K562 (cell line): ENCODE data around the gene MYBPC3. TPM values are rescaled to one million over a fixed set of nuclear protein-coding genes. Genes with fewer than 3 reads are reported as not detected.
A peak's percentile ranks its signal among the peaks of the same experiment; 100 is the strongest.

Source experiments
- ARHGAP35 ChIP-seq: fragments of 450-650 bp; IDR thresholded peaks from 2 replicates; pipeline ENCODE4 v1.6.1; 2018; ENCODE audit not compliant: partially characterized antibody
- CBX1 ChIP-seq: sonication (generic); IDR thresholded peaks from 2 replicates; pipeline ENCODE4 v1.6.1; 2016; ENCODE audit warnings: antibody characterized with exemption, low read depth, mild to moderate bottlenecking
- CBX8 ChIP-seq: fragments of 200-600 bp; sonication (generic); IDR thresholded peaks from 2 replicates; pipeline ENCODE4 v1.6.1; 2012; ENCODE audit warnings: borderline replicate concordance, mixed run types, low read depth, mild to moderate bottlenecking, moderate library complexity, mixed read lengths, low read length, control low read depth, inconsistent platforms; ENCODE audit not compliant: poor library complexity, severe bottlenecking; ENCODE audit errors: extremely low read depth
- CHD1 ChIP-seq: fragments of 200-600 bp; sonication (generic); IDR thresholded peaks from one replicate; pipeline ENCODE4 v1.6.1; 2012; ENCODE audit warnings: mild to moderate bottlenecking, moderate library complexity, low read length, inconsistent platforms
- CUX1 ChIP-seq: fragments of 200-800 bp; sonication (Bioruptor generic); IDR thresholded peaks from 2 replicates; pipeline ENCODE4 v1.6.1; 2016; ENCODE audit warnings: missing genetic modification characterization, missing compliant biosample characterization
- ETV5 ChIP-seq: sonication (generic); formaldehyde crosslinking; IDR thresholded peaks from 2 replicates; pipeline ENCODE4 v1.4.0; 2020; ENCODE audit warnings: low read depth, mild to moderate bottlenecking, missing genetic modification reagents
- KDM1A ChIP-seq, 2 experiments: fragments of 450-650 bp; IDR thresholded peaks; 2 replicates each; pipeline ENCODE4 v1.6.1; 2016; ENCODE audit warnings: mild to moderate bottlenecking in 2 of 2
- MAFK ChIP-seq: IDR thresholded peaks from 2 replicates; pipeline ENCODE4 v1.6.1; 2011; ENCODE audit warnings: low read length, improper control_type of control experiment
- NELFE ChIP-seq: IDR thresholded peaks from 2 replicates; pipeline ENCODE4 v1.6.1; 2011; ENCODE audit warnings: mild to moderate bottlenecking; ENCODE audit not compliant: insufficient read depth, insufficient read length
- RAD21 ChIP-seq, 2 experiments: fragments of 250-450 bp in 1 of 2; fragments of 450-650 bp in 1 of 2; sonication (Bioruptor Pico) in 1 of 2; formaldehyde crosslinking in 1 of 2; IDR thresholded peaks in 1 of 2; conservative IDR thresholded peaks in 1 of 2; 2 replicates each; pipeline versions ENCODE4 v1.4.0 to v1.8.0; 2020 to 2022; ENCODE audit warnings: mild to moderate bottlenecking in 2 of 2, moderate library complexity in 1 of 2
- SRSF1 ChIP-seq: fragments of 200-400 bp; formaldehyde crosslinking; IDR thresholded peaks from 2 replicates; pipeline ENCODE4 v1.6.1; 2017; ENCODE audit warnings: mild to moderate bottlenecking, low read depth, low read length, moderate library complexity
- USF1 ChIP-seq: sonication (generic); formaldehyde crosslinking; IDR thresholded peaks from 2 replicates; pipeline ENCODE4 v1.9.0; 2022; ENCODE audit warnings: mild to moderate bottlenecking, missing genetic modification reagents
- ZNF586 ChIP-seq: fragments of 450-650 bp; formaldehyde crosslinking; conservative IDR thresholded peaks from 2 replicates; pipeline ENCODE4 v1.4.0; 2020; ENCODE audit warnings: mild to moderate bottlenecking, moderate library complexity
- polyA plus RNA-seq, 8 experiments: library from polyadenylated mRNA; depleted of rRNA in 4 of 8; stranded (reverse) in 5 of 8; unstranded in 3 of 8; fragments of >200 nt; fragmentation: Nextera tagmentation in 2 of 8; fragmentation: Illumina TruSeq in 1 of 8; extraction: Ambion mirVana in 2 of 8; extraction: Trizol in 1 of 8; gene quantifications; 2 replicates each; pipeline versions ENCODE4 v1.2.1 to v1.2.3, GENCODE V29; 2011 to 2014; ENCODE audit warnings: inconsistent platforms in 1 of 8, missing spikeins in 1 of 8
- total RNA-seq, 7 experiments: library from RNA; depleted of rRNA in 6 of 7; stranded (reverse); fragments of >200 nt in 6 of 7; fragmentation: Illumina TruSeq in 2 of 7; extraction: Trizol in 2 of 7; gene quantifications; 2 replicates each; pipeline versions ENCODE4 v1.2.1 to v1.2.3, GENCODE V29; 2011 to 2021; ENCODE audit warnings: low replicate concordance in 1 of 7
- TF ChIP-seq, protein P1 (sequence below): fragments of 450-650 bp; IDR thresholded peaks from 2 replicates; pipeline ENCODE4 v1.6.1; 2016; ENCODE audit warnings: antibody characterized with exemption

MYBPC3 gene
- total and polyA plus RNA-seq, 9 of the 15 experiments (the other 6 are each of a cell fraction or from before 2014, with no cell fraction given), result 0.01 TPM; not detected in 8

GRCh38 chr11:47393163-47394049, 40.9 kb upstream of the MYBPC3 start (continued):
- TF ChIP-seq CHD1 (no peak), SRSF1 (no peak), RAD21 (CRISPR knock-in tag; conservative IDR thresholded peaks at IDR 0.05 in 1 of 2, IDR thresholded peaks at IDR 0.05 in 1 of 2) (no peak), ZNF586 (CRISPR knock-in tag) (no peak), KDM1A (IDR thresholded peaks at IDR 0.05) (no peak), ETV5 (CRISPR knock-in tag) (no peak), CBX1 (no peak), MAFK (0 out of 2 replicates have a peak, but pooled peaks have one; percentile 18), NELFE (no peak), CUX1 (CRISPR knock-in tag) (no peak), ARHGAP35 (no peak), USF1 (no peak), CBX8 (no peak)
- TF ChIP-seq, protein P1, sequence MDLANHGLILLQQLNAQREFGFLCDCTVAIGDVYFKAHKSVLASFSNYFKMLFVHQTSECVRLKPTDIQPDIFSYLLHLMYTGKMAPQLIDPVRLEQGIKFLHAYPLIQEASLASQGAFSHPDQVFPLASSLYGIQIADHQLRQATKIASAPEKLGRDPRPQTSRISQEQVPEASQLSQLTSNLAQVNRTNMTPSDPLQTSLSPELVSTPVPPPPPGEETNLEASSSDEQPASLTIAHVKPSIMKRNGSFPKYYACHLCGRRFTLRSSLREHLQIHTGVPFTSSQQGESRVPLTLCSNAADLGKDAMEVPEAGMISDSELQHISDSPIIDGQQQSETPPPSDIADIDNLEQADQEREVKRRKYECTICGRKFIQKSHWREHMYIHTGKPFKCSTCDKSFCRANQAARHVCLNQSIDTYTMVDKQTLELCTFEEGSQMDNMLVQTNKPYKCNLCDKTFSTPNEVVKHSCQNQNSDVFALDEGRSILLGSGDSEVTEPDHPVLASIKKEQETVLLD, result no peak
